Measurements from ENCODE around the gene INPP5A. TPM values are rescaled to one million over a fixed set of nuclear protein-coding genes. Genes with fewer than 3 reads are reported as not detected.
"Not testable (repeated sequence)": the region's sequence is repeated elsewhere in the genome, so short reads cannot be mapped to it uniquely, and the experiment has no call there.

INPP5A gene
- total RNA-seq, 2 donors from 2014 or later: 11.0 to 14.9 TPM

DNA sequence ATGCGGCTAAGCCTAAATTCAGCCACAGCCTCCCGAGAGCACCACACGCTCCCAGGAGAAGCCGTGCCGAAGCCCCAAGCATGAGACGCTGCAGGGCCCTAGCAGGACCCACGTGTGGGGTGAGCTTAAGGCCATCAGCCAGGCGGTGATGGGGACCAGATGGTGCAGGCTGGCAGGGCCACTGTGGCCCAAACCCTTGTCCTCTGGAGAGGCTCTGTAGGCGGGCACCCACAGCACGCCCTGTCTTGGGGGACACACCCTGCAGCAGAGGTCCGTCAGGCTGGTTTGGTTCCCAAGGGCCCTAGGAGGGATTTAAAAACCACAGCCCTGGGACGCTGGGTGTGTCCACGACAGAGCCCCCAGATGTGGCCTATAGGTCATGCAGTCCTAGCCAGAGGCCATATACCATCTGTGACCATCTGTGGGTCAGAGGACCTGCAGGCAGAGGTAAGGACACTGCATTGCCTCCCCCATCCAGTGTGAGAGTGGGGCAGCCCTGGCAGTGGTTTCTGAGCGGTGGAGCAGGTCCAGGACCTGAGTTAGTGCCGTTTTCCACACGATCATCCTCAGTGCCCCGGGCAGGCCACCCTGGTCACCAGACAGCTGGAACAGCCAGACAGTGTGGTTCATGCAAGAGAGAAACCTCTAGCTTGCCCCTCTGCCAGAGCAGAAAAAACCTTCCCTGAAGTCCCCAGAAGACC, 39.6 kb upstream of the INPP5A start:
- no peaks in the 10 kb centered on the region for H3K36me3 Mint-ChIP-seq (ENCODE audit: insufficient read depth in 2 of 2)
- no peaks in the 10 kb centered on the region for H3K4me1 Mint-ChIP-seq (ENCODE audit: low read depth)
- no peak overlapping the region for H3K27ac Mint-ChIP-seq
- peaks cover 6% of the 10 kb centered on the region for H3K27me3 Mint-ChIP-seq (ENCODE audit: low read depth)
- no peaks in the 10 kb centered on the region for H3K9me3 Mint-ChIP-seq
- no peak overlapping the region for H3K4me3 Mint-ChIP-seq
- DNase-seq: no peak
- no peak for ATAC-seq (replicated peaks in 1 of 2)

- H3K4me1 Mint-ChIP-seq (ENCODE audit: low read depth): no peaks in the 10 kb centered on the region
- H3K4me3 Mint-ChIP-seq: no peak overlapping the region
- ATAC-seq (replicated peaks in 1 of 2) (no peak), DNase-seq (no peak)
- peaks cover 6% of the 10 kb centered on the region for H3K27me3 Mint-ChIP-seq (ENCODE audit: low read depth)
- H3K27ac Mint-ChIP-seq: no peak overlapping the region
- no peaks in the 10 kb centered on the region for H3K9me3 Mint-ChIP-seq
- H3K36me3 Mint-ChIP-seq (ENCODE audit: insufficient read depth in 2 of 2): no peaks in the 10 kb centered on the region
Measured at GRCh38 chr10:132498562-132499366, 38.8 kb upstream of the INPP5A start.

- no peak overlapping the region for H3K27ac Mint-ChIP-seq
- no peaks in the 10 kb centered on the region for H3K36me3 Mint-ChIP-seq (ENCODE audit: insufficient read depth in 2 of 2)
- H3K4me1 Mint-ChIP-seq (ENCODE audit: low read depth): no peaks in the 10 kb centered on the region
- peaks cover 6% of the 10 kb centered on the region for H3K27me3 Mint-ChIP-seq (ENCODE audit: low read depth)
- no peak for ATAC-seq (replicated peaks in 1 of 2)
- H3K4me3 Mint-ChIP-seq: no peak overlapping the region
- H3K9me3 Mint-ChIP-seq: no peaks in the 10 kb centered on the region
- DNase-seq: no peak
Measured at GRCh38 chr10:132499367-132499685, 38.3 kb upstream of the INPP5A start.

GRCh38 chr10:132500781-132501415, 36.7 kb upstream of the INPP5A start:
- Mint-ChIP-seq H3K9me3 (no peaks in the 10 kb centered on the region), H3K27me3 (ENCODE audit: low read depth) (peaks cover 6% of the 10 kb centered on the region), H3K27ac (no peak overlapping the region), H3K4me1 (ENCODE audit: low read depth) (no peaks in the 10 kb centered on the region), H3K36me3 (ENCODE audit: insufficient read depth in 2 of 2) (no peaks in the 10 kb centered on the region), H3K4me3 (no peak overlapping the region)
- ATAC-seq (replicated peaks in 1 of 2) (no peak), DNase-seq (no peak)

GRCh38 chr10:132502544-132503300, 34.9 kb upstream of the INPP5A start:
- H3K27me3 Mint-ChIP-seq (ENCODE audit: low read depth): peaks cover 6% of the 10 kb centered on the region
- DNase-seq (no peak), ATAC-seq (replicated peaks in 1 of 2) (no peak)
- H3K27ac Mint-ChIP-seq: no peak overlapping the region
- H3K9me3 Mint-ChIP-seq: no peaks in the 10 kb centered on the region
- no peak overlapping the region for H3K4me3 Mint-ChIP-seq
- H3K36me3 Mint-ChIP-seq (ENCODE audit: insufficient read depth in 2 of 2): no peaks in the 10 kb centered on the region
- no peaks in the 10 kb centered on the region for H3K4me1 Mint-ChIP-seq (ENCODE audit: low read depth)

GRCh38 chr10:132503581-132504421, 33.8 kb upstream of the INPP5A start:
- DNase-seq: no peak
- H3K4me3 Mint-ChIP-seq: no peak overlapping the region
- ATAC-seq (replicated peaks in 1 of 2): no peak
- H3K9me3 Mint-ChIP-seq: no peaks in the 10 kb centered on the region
- no peaks in the 10 kb centered on the region for H3K36me3 Mint-ChIP-seq (ENCODE audit: insufficient read depth in 2 of 2)
- H3K27ac Mint-ChIP-seq: no peak overlapping the region
- no peaks in the 10 kb centered on the region for H3K4me1 Mint-ChIP-seq (ENCODE audit: low read depth)
- peaks cover 6% of the 10 kb centered on the region for H3K27me3 Mint-ChIP-seq (ENCODE audit: low read depth)

DNA sequence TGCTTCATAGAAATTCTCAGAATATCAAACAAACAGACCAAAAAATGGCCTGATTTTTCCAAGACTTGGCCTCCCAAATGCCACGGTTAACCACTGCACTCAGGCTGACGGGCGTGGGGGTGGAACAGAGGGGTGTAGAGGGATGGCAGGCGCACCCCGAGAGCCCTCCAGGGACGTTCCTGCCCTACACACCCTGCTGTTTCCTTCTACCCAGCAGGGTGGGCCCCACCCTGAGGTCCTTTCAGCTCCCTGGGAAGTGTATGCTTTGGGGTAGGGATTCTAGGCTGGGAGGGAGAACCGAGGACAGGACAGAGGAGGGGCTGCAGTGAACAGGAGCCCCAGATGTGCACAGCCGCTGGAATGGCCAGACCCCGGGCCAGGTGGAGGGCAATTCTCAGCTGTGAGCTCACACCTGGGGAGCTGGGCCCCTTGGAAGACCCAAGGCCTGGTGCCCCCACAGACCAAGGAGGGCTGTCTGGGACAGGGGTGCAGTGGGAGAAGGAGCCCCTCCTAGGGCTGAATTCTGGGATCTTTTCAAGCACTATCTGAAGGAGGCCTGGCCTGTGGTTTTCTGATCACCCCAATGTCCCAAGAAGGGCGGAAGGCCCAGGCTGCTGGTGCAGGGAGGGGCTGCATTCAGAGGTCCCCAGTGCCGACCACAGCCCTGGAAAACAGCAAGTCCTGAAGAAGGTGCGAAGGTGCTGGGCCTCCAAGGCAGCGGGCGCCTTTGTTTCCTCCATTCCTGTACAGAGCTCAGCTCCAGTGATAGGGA, 32.9 kb upstream of the INPP5A start:
- ATAC-seq (replicated peaks in 1 of 2): no peak
- Mint-ChIP-seq H3K4me3 (no peak overlapping the region), H3K27ac (no peak overlapping the region), H3K36me3 (ENCODE audit: insufficient read depth in 2 of 2) (no peaks in the 10 kb centered on the region), H3K27me3 (ENCODE audit: low read depth) (peaks cover 6% of the 10 kb centered on the region), H3K9me3 (no peaks in the 10 kb centered on the region), H3K4me1 (ENCODE audit: low read depth) (no peaks in the 10 kb centered on the region)
- DNase-seq: no peak

DNA sequence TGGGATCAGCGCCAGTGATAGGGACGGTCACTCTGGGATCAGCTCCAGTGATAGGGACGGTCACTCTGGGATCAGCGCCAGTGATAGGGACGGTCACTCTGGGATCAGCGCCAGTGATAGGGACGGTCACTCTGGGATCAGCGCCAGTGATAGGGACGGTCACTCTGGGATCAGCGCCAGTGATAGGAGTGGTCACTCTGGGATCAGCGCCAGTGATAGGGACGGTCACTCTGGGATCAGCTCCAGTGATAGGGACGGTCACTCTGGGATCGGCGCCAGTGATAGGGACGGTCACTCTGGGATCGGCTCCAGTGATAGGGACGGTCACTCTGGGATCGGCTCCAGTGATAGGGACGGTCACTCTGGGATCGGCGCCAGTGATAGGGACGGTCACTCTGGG, 32.0 kb upstream of the INPP5A start:
- not testable (repeated sequence) for H3K4me1 Mint-ChIP-seq (ENCODE audit: low read depth)

DNA sequence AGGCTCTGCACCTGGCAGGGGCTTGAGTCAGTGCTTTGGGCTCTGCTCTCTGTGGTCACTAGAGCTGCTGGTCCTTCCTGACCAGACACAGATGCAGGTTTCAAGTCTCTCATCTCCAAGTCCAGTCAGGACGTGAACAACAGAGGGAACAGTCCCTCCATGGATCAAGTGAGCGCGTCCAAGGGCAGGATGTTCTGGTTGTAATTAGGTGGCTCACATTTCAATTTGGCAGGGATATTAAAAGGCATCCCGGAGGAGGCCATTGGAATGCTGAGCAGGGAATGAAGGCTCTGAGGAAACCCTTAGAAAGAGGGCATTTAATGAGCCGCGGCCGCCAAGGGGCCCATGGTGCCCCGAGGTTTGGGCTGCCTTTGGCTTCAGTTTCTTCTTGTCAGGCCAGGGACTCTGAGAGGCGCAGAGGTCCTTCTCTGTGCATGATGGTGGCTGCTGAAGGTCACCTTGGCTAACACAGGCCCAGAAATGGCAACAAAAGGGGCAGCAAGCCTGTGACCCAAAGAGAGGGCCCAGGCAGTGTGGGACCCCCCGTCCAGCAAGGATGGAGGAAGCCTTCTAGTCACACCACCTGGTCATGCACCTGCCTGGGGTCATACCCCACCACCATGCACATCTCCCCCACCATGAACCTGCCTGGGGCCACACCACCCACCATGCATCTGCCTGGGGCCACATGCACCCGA, 30.7 kb upstream of the INPP5A start:
- H3K9me3 Mint-ChIP-seq: no peaks in the 10 kb centered on the region
- no peak overlapping the region for H3K4me3 Mint-ChIP-seq
- H3K4me1 Mint-ChIP-seq (ENCODE audit: low read depth): no peaks in the 10 kb centered on the region
- no peaks in the 10 kb centered on the region for H3K27me3 Mint-ChIP-seq (ENCODE audit: low read depth)
- no peak overlapping the region for H3K27ac Mint-ChIP-seq
- ATAC-seq (replicated peaks in 1 of 2) (no peak), DNase-seq (no peak)
- H3K36me3 Mint-ChIP-seq (ENCODE audit: insufficient read depth in 2 of 2): no peaks in the 10 kb centered on the region

More for the DNA sequence above, 32.0 kb upstream of the INPP5A start:
- not testable (repeated sequence) for DNase-seq; ATAC-seq (replicated peaks in 1 of 2); H3K27ac Mint-ChIP-seq; H3K4me3 Mint-ChIP-seq; H3K27me3 Mint-ChIP-seq (ENCODE audit: low read depth); H3K36me3 Mint-ChIP-seq (ENCODE audit: insufficient read depth in 2 of 2); H3K9me3 Mint-ChIP-seq

- H3K36me3 Mint-ChIP-seq (ENCODE audit: insufficient read depth in 2 of 2): no peaks in the 10 kb centered on the region
- no peaks in the 10 kb centered on the region for H3K4me1 Mint-ChIP-seq (ENCODE audit: low read depth)
- no peak for DNase-seq
- no peaks in the 10 kb centered on the region for H3K27me3 Mint-ChIP-seq (ENCODE audit: low read depth)
- H3K9me3 Mint-ChIP-seq: no peaks in the 10 kb centered on the region
- H3K4me3 Mint-ChIP-seq: no peak overlapping the region
- no peak overlapping the region for H3K27ac Mint-ChIP-seq
- ATAC-seq (replicated peaks in 1 of 2): no peak
Measured at GRCh38 chr10:132507409-132507955, 30.1 kb upstream of the INPP5A start.

- ATAC-seq (replicated peaks in 1 of 2) (no peak), DNase-seq (no peak)
- Mint-ChIP-seq H3K9me3 (peaks cover 1% of the 10 kb centered on the region in 2 donors), H3K27ac (no peak overlapping the region), H3K36me3 (ENCODE audit: insufficient read depth in 2 of 2) (no peaks in the 10 kb centered on the region), H3K4me3 (no peak overlapping the region), H3K4me1 (ENCODE audit: low read depth) (no peaks in the 10 kb centered on the region), H3K27me3 (ENCODE audit: low read depth) (no peaks in the 10 kb centered on the region)
Measured at GRCh38 chr10:132507956-132508490, 29.6 kb upstream of the INPP5A start.
